AG09319 (cell line): ENCODE measurements around the gene USP35.

Source experiments
- DNase-seq: peaks from one replicate; pipeline ENCODE4 v3.0.0-alpha.2; 2010; ENCODE audit warnings: low read depth; ENCODE audit errors: extremely low read depth
- TF ChIP-seq, protein P1 (sequence below): IDR thresholded peaks from 2 replicates; pipeline ENCODE4 v1.5.1; 2011; ENCODE audit warnings: low read depth, mild to moderate bottlenecking, inconsistent platforms, low read length, moderate library complexity

USP35 gene

GRCh38 chr11:78161962-78162371 lies 26.8 kb upstream of the USP35 start:
- no peak for DNase-seq
- TF ChIP-seq, protein P1, sequence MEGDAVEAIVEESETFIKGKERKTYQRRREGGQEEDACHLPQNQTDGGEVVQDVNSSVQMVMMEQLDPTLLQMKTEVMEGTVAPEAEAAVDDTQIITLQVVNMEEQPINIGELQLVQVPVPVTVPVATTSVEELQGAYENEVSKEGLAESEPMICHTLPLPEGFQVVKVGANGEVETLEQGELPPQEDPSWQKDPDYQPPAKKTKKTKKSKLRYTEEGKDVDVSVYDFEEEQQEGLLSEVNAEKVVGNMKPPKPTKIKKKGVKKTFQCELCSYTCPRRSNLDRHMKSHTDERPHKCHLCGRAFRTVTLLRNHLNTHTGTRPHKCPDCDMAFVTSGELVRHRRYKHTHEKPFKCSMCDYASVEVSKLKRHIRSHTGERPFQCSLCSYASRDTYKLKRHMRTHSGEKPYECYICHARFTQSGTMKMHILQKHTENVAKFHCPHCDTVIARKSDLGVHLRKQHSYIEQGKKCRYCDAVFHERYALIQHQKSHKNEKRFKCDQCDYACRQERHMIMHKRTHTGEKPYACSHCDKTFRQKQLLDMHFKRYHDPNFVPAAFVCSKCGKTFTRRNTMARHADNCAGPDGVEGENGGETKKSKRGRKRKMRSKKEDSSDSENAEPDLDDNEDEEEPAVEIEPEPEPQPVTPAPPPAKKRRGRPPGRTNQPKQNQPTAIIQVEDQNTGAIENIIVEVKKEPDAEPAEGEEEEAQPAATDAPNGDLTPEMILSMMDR, result no peak

DNA sequence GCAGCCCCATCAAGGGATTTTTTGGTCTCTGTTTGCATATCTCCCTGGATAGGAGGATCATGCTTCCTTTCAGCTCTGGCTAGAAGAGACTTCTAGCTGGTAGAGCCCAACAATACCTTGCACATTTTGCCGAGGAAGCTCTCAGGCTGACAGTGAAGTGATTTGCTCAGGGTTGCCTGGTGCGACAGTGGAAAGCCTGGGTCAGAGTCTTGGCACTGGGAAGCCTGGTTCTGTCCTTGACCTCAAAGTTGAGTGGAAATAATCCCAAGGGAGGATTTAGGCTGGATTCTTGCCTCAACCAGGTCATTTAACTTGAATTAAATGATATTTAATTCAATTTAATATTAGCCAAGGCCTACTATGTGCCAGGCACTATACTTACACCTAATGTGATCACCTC lies 24.9 kb upstream of the USP35 start:
- TF ChIP-seq, protein P1, result no peak
- no peak for DNase-seq

DNA sequence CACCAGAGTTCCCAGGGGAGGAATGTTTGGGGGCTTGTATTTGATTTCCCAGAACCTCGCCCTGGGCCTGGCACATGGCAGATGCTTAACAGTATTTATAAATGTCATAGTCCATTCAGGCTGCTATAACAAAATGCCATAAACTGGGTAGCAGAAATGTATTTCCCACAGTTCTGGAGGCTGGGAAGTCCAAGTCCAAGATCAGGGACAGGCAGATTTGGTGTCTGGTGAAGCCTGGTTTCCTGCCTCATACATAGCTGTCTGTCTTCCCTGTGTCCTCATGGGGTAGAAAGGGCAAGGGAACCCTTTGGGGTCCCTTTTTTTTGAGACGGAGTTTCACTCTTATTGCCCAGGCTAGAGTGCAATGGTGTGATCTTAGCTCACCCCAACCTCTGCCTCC lies 24.2 kb upstream of the USP35 start:
- DNase-seq, result no peak
- TF ChIP-seq, protein P1, result no peak

GRCh38 chr11:78166855-78167469 lies 21.8 kb upstream of the USP35 start:
- no peak for DNase-seq
- TF ChIP-seq, protein P1, result no peak

GRCh38 chr11:78168539-78169477 lies 19.9 kb upstream of the USP35 start:
- DNase-seq, result peak; percentile 87
- TF ChIP-seq, protein P1, result no peak

DNA sequence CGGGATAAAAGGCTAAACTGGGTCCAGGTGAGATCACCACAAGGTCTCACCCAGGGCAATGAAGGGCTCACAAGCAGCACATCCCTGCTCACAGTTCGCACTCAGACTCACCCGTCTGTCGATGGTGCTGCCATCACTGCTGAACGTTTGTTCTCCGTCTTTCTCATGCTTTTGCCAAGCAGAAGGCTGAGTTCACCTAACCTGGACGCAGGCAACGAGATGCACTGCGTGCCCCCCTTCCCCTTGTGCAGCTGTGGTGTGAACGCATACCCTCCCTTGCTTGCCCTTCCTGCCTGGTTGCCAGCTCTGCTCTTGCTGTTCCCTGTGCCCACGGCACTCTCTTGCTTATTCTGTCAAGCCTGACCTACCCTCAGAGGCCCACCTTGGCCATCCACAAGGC lies 18.3 kb upstream of the USP35 start:
- no peak for DNase-seq
- TF ChIP-seq, protein P1, result no peak

- DNase-seq, result no peak
- TF ChIP-seq, protein P1, result no peak
These were observed 17.7 kb upstream of the USP35 start for GRCh38 chr11:78170874-78171549.
